Measurements from ENCODE around the gene NECTIN2. TPM values are rescaled to one million over a fixed set of nuclear protein-coding genes. Genes with fewer than 3 reads are reported as not detected.

Gene NECTIN2
- total and polyA plus RNA-seq, 2 donors (not counting 1 experiment from before 2014, with no cell fraction given) = 0.15 to 0.32 TPM

- Mint-ChIP-seq H3K4me1 (no peaks in the 10 kb centered on the region), H3K4me3 (no peak overlapping the region), H3K9me3 (ENCODE audit: insufficient read depth) (no peaks in the 10 kb centered on the region), H3K27ac (no peak overlapping the region), H3K27me3 (peaks cover 20% of the 10 kb centered on the region)
- Histone ChIP-seq H4K20me1 (ENCODE audit: control insufficient read depth, insufficient read depth, low read length, poor library complexity, severe bottlenecking) (no peaks in the 10 kb centered on the region), H3K4me3 (ENCODE audit: control extremely low read depth in 1 of 5, extremely low read depth in 1 of 5, insufficient read depth in 1 of 5, low read depth in 2 of 5, low read length in 4 of 5) (no peak overlapping the region), H3K9ac (ENCODE audit: low read length) (no peak overlapping the region), H3K27me3 (replicated peaks in 1 of 4; ENCODE audit: control extremely low read depth in 1 of 4, control insufficient read depth in 3 of 4, insufficient read depth in 4 of 4, low read length in 3 of 4) (no peaks in the 10 kb centered on the region), H3K27ac (ENCODE audit: low read length in 2 of 2) (no peak overlapping the region), H3K9me3 (ENCODE audit: control extremely low read depth in 1 of 3, control insufficient read depth in 2 of 3, insufficient read depth in 1 of 3, low read length in 2 of 3) (no peaks in the 10 kb centered on the region), H3K79me2 (ENCODE audit: control insufficient read depth, insufficient read depth, low read length) (no peaks in the 10 kb centered on the region), H3K4me1 (ENCODE audit: control insufficient read depth in 2 of 2, insufficient read depth in 2 of 2, low read length in 2 of 2) (no peaks in the 10 kb centered on the region), H3K36me3 (replicated peaks in 1 of 2; ENCODE audit: control extremely low read depth in 1 of 2, control insufficient read depth in 1 of 2, extremely low read depth in 1 of 2, insufficient read depth in 2 of 2, low read length in 1 of 2) (no peaks in the 10 kb centered on the region), H2AFZ (ENCODE audit: insufficient read depth, low read depth, low read length, poor library complexity, severe bottlenecking) (no peak overlapping the region), H3K4me2 (replicated peaks; ENCODE audit: low read depth, low read length, poor library complexity, severe bottlenecking) (no peak overlapping the region)
- ChIA-PET POLR2A (no interaction called here), CTCF (no interaction called here)
- TF ChIP-seq EZH2 (IDR thresholded peaks at IDR 0.05; ENCODE audit: borderline replicate concordance, insufficient read depth, low read depth, low read length, poor library complexity, severe bottlenecking) (no peak), CTCF (IDR thresholded peaks at IDR 0.05) (no peak)
- intact Hi-C loops (cut with micrococcal nuclease) = loop anchor here (10.0 kb wide), 1 partner anchor 383 kb away; no protein-coding TSS in a partner anchor
- 88% methylated on average over 11 of the region's 11 CpGs for WGBS (ENCODE audit: insufficient coverage)
- DNase-seq = no peak
- ATAC-seq (ENCODE audit: low read depth) = no peak
These were observed 23.9 kb upstream of the NECTIN2 start for GRCh38 chr19:44822177-44822576.

GRCh38 chr19:44822670-44823372 is 23.3 kb upstream of the NECTIN2 start:
- no peaks in the 10 kb centered on the region for H4K20me1 ChIP-seq (ENCODE audit: control insufficient read depth, insufficient read depth, low read length, poor library complexity, severe bottlenecking)
- Mint-ChIP-seq H3K27ac (no peak overlapping the region), H3K4me3 (no peak overlapping the region), H3K4me1 (no peaks in the 10 kb centered on the region), H3K27me3 (peaks cover 22% of the 10 kb centered on the region), H3K9me3 (ENCODE audit: insufficient read depth) (no peaks in the 10 kb centered on the region)
- no peak overlapping the region for H3K4me2 ChIP-seq (replicated peaks; ENCODE audit: low read depth, low read length, poor library complexity, severe bottlenecking)
- DNase-seq (no peak), ATAC-seq (ENCODE audit: low read depth) (no peak)
- H3K9me3 ChIP-seq (ENCODE audit: control extremely low read depth in 1 of 3, control insufficient read depth in 2 of 3, insufficient read depth in 1 of 3, low read length in 2 of 3) = no peaks in the 10 kb centered on the region
- intact Hi-C loops (cut with micrococcal nuclease) = loop anchor here (10.0 kb wide), 1 partner anchor 382 kb away; no protein-coding TSS in a partner anchor
- no peak overlapping the region for H3K9ac ChIP-seq (ENCODE audit: low read length)
- TF ChIP-seq EZH2 (IDR thresholded peaks at IDR 0.05; ENCODE audit: borderline replicate concordance, insufficient read depth, low read depth, low read length, poor library complexity, severe bottlenecking) (no peak), CTCF (IDR thresholded peaks at IDR 0.05) (no peak)
- WGBS (ENCODE audit: insufficient coverage) = 88% methylated on average over 7 of the region's 10 CpGs
- H3K4me3 ChIP-seq (ENCODE audit: control extremely low read depth in 1 of 5, extremely low read depth in 1 of 5, insufficient read depth in 1 of 5, low read depth in 2 of 5, low read length in 4 of 5) = no peak overlapping the region
- H3K36me3 ChIP-seq (replicated peaks in 1 of 2; ENCODE audit: control extremely low read depth in 1 of 2, control insufficient read depth in 1 of 2, extremely low read depth in 1 of 2, insufficient read depth in 2 of 2, low read length in 1 of 2) = no peaks in the 10 kb centered on the region
- H3K27me3 ChIP-seq (replicated peaks in 1 of 4; ENCODE audit: control extremely low read depth in 1 of 4, control insufficient read depth in 3 of 4, insufficient read depth in 4 of 4, low read length in 3 of 4) = no peaks in the 10 kb centered on the region
- ChIA-PET CTCF (no interaction called here), POLR2A (no interaction called here)
- no peaks in the 10 kb centered on the region for H3K4me1 ChIP-seq (ENCODE audit: control insufficient read depth in 2 of 2, insufficient read depth in 2 of 2, low read length in 2 of 2)
- no peaks in the 10 kb centered on the region for H3K79me2 ChIP-seq (ENCODE audit: control insufficient read depth, insufficient read depth, low read length)
- no peak overlapping the region for H2AFZ ChIP-seq (ENCODE audit: insufficient read depth, low read depth, low read length, poor library complexity, severe bottlenecking)
- H3K27ac ChIP-seq (ENCODE audit: low read length in 2 of 2) = no peak overlapping the region

Data from B cell (primary cell).